OCI-LY3 (cell line): Measurements from ENCODE around the gene TSPAN31.

Experiments used
- H2AFZ ChIP-seq: fragments of 200-600, 300-600 bp; shearing (Covaris generic); 2 replicates; pipeline ENCODE4 v1.6.0; 2014; ENCODE audit warnings: antibody characterized with exemption, low read depth, low read length
- H3K27ac ChIP-seq: fragments of 200-600, 300-600 bp; sonication (generic); 2 replicates; pipeline ENCODE4 v1.5.1; 2014; ENCODE audit warnings: mild to moderate bottlenecking, low read length, moderate library complexity, mixed read lengths
- H3K27me3 ChIP-seq: fragments of 200-600, 300-600 bp; sonication (generic); 2 replicates; pipeline ENCODE4 v1.6.1; 2014; ENCODE audit warnings: low read depth, low read length, mixed read lengths
- H3K36me3 ChIP-seq: fragments of 200-600, 300-600 bp; sonication (generic); replicated peaks from 2 replicates; pipeline ENCODE3; 2014; ENCODE audit warnings: low read depth, low read length, mixed read lengths
- H3K4me1 ChIP-seq: fragments of 300-600, 200-600 bp; sonication (generic); 2 replicates; pipeline ENCODE4 v1.6.1; 2014; ENCODE audit warnings: low read length, mixed read lengths
- H3K4me2 ChIP-seq: fragments of 200-600, 300-600 bp; sonication (generic); 2 replicates; pipeline ENCODE4 v1.6.1; 2014; ENCODE audit warnings: low read length, mixed read lengths
- H3K4me3 ChIP-seq: fragments of 300-600, 200-600 bp; sonication (generic); 2 replicates; pipeline ENCODE4 v1.5.1; 2014; ENCODE audit warnings: antibody characterized with exemption, mild to moderate bottlenecking, low read length, moderate library complexity
- H3K79me2 ChIP-seq: fragments of 300-600, 200-600 bp; shearing (Covaris generic); 2 replicates; pipeline ENCODE4 v1.6.1; 2014; ENCODE audit warnings: mild to moderate bottlenecking, low read length, mixed read lengths
- H3K9ac ChIP-seq: fragments of 300-600, 200-600 bp; shearing (Covaris generic); 2 replicates; pipeline ENCODE4 v1.6.0; 2014; ENCODE audit warnings: mild to moderate bottlenecking, low read length, moderate library complexity
- H3K9me3 ChIP-seq: fragments of 200-600, 300-600 bp; shearing (Covaris generic); 2 replicates; pipeline ENCODE4 v1.6.1; 2014; ENCODE audit warnings: low read length, mixed read lengths; ENCODE audit not compliant: insufficient read depth
- H4K20me1 ChIP-seq: fragments of 200-600, 300-600 bp; sonication (generic); 2 replicates; pipeline ENCODE4 v1.6.1; 2016; ENCODE audit warnings: low read length, mixed read lengths; ENCODE audit not compliant: insufficient read depth
- EZH2phosphoT487 ChIP-seq: fragments of 200-600 bp; shearing (Covaris generic); IDR thresholded peaks from 2 replicates; pipeline ENCODE4 v1.6.1; 2018; ENCODE audit warnings: antibody characterized with exemption, mixed run types, low read depth
- TF ChIP-seq, protein P1 (sequence below): fragments of 200-600, 300-600 bp; sonication (generic); IDR thresholded peaks from 2 replicates; pipeline ENCODE4 v1.5.1; 2014; ENCODE audit warnings: antibody characterized with exemption, low read length, low read depth

TSPAN31 gene

DNA sequence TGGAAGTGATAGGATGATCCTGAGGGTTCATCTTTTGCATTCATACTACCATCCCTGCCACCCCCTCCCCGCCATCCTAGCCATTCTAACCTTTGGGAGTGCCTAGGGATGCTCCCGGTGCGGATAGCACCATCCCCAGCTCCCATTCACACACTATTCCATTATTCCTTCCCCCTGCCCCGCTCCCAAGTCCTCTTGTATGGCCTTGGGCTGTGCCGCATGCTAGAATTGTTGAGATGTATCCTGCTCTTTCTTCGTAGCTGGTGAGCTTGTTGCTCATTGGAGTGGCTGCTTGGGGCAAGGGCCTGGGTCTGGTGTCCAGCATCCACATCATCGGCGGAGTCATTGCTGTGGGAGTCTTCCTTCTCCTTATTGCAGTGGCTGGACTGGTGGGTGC, 644 bp downstream of the TSPAN31 start:
- Histone ChIP-seq H3K4me2 (peak overlapping the region; percentile 75), H3K27ac (peak overlapping the region; percentile 81), H3K36me3 (peaks cover 32% of the 10 kb centered on the region), H3K9ac (peak overlapping the region; percentile 99), H2AFZ (no peak overlapping the region), H3K4me1 (peaks cover 30% of the 10 kb centered on the region), H3K27me3 (no peaks in the 10 kb centered on the region), H3K79me2 (peaks cover 38% of the 10 kb centered on the region), H3K9me3 (no peaks in the 10 kb centered on the region), H4K20me1 (no peaks in the 10 kb centered on the region), H3K4me3 (peak overlapping the region; percentile 97)
- TF ChIP-seq, protein P1, sequence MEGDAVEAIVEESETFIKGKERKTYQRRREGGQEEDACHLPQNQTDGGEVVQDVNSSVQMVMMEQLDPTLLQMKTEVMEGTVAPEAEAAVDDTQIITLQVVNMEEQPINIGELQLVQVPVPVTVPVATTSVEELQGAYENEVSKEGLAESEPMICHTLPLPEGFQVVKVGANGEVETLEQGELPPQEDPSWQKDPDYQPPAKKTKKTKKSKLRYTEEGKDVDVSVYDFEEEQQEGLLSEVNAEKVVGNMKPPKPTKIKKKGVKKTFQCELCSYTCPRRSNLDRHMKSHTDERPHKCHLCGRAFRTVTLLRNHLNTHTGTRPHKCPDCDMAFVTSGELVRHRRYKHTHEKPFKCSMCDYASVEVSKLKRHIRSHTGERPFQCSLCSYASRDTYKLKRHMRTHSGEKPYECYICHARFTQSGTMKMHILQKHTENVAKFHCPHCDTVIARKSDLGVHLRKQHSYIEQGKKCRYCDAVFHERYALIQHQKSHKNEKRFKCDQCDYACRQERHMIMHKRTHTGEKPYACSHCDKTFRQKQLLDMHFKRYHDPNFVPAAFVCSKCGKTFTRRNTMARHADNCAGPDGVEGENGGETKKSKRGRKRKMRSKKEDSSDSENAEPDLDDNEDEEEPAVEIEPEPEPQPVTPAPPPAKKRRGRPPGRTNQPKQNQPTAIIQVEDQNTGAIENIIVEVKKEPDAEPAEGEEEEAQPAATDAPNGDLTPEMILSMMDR = no peak
- no peak for TF ChIP-seq EZH2phosphoT487

DNA sequence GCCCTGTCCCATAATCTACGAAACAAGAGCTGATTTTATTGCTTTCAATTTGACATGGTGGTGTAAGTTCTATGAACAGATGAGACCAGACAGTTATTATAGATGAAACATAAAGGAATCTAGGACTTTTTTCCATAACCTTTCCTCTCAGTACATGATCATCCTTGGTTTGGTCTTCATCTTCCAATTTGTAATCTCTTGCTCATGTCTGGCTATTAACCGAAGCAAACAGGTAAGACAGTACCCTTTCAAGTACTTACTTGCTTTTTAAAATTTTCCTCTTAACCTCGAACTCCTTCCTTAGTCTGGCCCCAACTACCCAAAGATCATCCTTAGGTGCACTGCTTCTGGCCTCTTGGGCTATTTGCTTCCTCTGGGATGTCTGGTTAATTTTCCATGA, 1.2 kb downstream of the TSPAN31 start:
- H3K4me1 ChIP-seq = peaks cover 31% of the 10 kb centered on the region
- peak overlapping the region; percentile 97; the same call in 1 of the 2 replicates for H3K4me3 ChIP-seq
- peaks cover 39% of the 10 kb centered on the region for H3K79me2 ChIP-seq
- peak overlapping the region; percentile 81; the same call in 1 of the 2 replicates for H3K27ac ChIP-seq
- no peaks in the 10 kb centered on the region for H4K20me1 ChIP-seq
- no peaks in the 10 kb centered on the region for H3K27me3 ChIP-seq
- no peak overlapping the region for H3K9ac ChIP-seq
- no peaks in the 10 kb centered on the region for H3K9me3 ChIP-seq
- TF ChIP-seq EZH2phosphoT487 = no peak
- TF ChIP-seq, protein P1 = no peak
- no peak overlapping the region for H2AFZ ChIP-seq
- peak overlapping the region; percentile 75; the same call in 1 of the 2 replicates for H3K4me2 ChIP-seq
- H3K36me3 ChIP-seq = peaks cover 37% of the 10 kb centered on the region

DNA sequence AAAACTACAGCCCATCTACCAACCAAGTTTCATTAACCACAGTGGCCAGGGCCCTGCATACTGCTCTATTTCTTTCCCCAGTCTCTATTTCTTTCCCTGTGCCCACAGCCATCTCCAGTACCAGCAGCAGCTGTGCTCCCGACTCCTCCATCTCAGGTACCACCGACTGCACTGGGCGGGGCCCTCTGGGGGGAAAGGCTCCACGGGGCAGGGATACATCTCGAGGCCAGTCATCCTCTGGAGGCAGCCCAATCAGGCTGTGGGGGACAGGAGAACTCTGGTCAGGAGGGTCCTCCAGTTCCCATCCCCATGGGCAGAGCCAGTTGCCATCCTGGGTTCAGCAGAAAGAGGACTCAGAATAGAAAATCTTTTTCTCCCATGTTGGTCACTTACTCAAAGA, 4.2 kb downstream of the TSPAN31 start:
- Histone ChIP-seq H3K36me3 (peaks cover 40% of the 10 kb centered on the region), H3K27me3 (no peaks in the 10 kb centered on the region), H3K4me2 (no peak overlapping the region), H3K27ac (no peak overlapping the region), H4K20me1 (no peaks in the 10 kb centered on the region), H3K9ac (no peak overlapping the region), H3K4me3 (no peak overlapping the region), H3K79me2 (peaks cover 46% of the 10 kb centered on the region), H2AFZ (no peak overlapping the region), H3K9me3 (no peaks in the 10 kb centered on the region), H3K4me1 (peaks cover 30% of the 10 kb centered on the region)
- TF ChIP-seq, protein P1 = no peak
- TF ChIP-seq EZH2phosphoT487 = no peak

GRCh38 chr12:57750561-57751431, 6.0 kb downstream of the TSPAN31 start:
- peaks cover 42% of the 10 kb centered on the region for H3K79me2 ChIP-seq
- TF ChIP-seq EZH2phosphoT487 = no peak
- TF ChIP-seq, protein P1 = no peak
- H3K4me1 ChIP-seq = peaks cover 28% of the 10 kb centered on the region
- H3K27me3 ChIP-seq = no peaks in the 10 kb centered on the region
- peak overlapping the region; percentile 88 for H3K4me2 ChIP-seq
- H3K9ac ChIP-seq = peak overlapping the region; percentile 90
- H3K36me3 ChIP-seq = peaks cover 40% of the 10 kb centered on the region
- H3K9me3 ChIP-seq = no peaks in the 10 kb centered on the region
- no peak overlapping the region for H2AFZ ChIP-seq
- peak overlapping the region; percentile 87 for H3K4me3 ChIP-seq
- no peaks in the 10 kb centered on the region for H4K20me1 ChIP-seq
- peak overlapping the region; percentile 57 for H3K27ac ChIP-seq
